ENCODE results near the gene LPIN3. TPM values are rescaled to one million over a fixed set of nuclear protein-coding genes. Genes with fewer than 3 reads are reported as not detected.

The LPIN3 gene
- total RNA-seq, 1 donor from 2014 or later = 22.9 TPM

DNA sequence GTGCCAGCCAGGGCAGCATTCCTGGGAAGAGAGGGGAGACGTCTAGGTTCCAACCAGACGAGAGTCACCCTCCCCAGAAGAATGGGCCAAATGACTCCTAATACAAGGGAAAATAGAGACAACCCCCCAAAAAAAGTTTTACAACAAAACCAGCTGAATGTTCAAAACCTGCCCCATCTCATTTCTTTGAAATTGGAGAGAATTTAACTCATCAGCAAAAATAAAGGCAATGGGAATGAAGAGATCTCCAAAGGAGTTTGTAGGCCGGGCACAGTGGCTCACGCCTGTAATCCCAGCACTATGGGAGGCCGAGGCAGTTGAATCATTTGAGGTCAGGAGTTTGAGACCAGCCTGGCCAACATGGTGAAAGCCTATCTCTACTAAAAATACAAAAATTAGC, 35.7 kb downstream of the LPIN3 start:
- intact Hi-C loops (cut with micrococcal nuclease) = no loop called here
- DNase-seq = no peak
- no peak for ATAC-seq

DNA sequence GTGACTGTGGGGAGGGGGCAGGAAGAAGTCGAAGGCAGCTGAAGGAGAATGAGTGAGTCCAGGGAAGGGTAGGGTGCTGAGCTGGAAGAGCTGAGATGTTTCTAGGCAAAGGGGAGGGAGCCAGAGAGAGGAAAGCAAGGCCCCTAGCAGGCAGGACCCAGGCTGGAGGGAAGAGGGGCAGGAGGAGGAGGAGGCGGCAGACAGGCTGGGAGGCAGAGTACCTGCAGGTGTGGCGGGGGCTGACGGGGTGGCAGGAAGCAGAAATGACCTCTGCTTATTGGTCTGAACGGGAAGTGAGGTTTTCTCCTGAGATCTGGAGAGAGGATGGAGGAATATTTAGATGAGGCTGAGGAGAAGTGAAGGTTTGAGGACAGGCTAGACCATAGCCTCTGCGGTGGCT, 36.7 kb downstream of the LPIN3 start:
- intact Hi-C loops (cut with micrococcal nuclease) = no loop called here
- ATAC-seq = no peak
- DNase-seq = no peak

GRCh38 chr20:41379551-41379950, 38.9 kb downstream of the LPIN3 start:
- DNase-seq (no peak), ATAC-seq (no peak)
- intact Hi-C loops (cut with micrococcal nuclease) = no loop called here

DNA sequence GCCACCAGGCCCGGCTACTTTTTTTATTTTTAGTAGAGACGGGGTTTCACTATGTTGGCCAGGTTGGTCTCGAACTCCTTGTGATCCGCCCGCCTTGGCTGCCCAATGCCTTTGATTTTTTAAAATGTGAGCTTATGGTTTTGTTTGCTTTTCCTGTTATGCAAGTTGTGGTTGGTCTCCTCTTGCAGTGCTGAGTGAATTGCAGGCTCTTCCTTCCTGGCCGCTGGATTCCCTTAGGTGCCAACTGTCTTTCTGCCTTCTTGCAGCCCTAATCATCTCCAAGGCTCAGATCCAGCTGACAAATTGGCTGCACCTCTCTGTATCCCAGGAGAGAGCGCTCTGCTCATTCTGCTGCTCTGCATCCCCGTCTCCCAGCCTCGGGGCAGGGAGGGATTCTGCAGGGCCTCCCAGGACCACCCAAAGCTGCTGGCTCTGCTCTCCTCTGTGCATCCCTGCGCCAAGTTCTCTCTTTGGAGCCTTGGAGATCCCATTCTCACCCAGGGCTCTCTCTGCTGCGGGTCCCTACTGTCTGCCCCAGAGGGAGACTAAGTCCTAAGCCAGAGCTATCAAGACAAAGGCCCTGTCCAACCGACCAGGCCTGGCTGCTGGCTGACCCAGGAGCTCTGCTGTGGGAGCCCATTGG, 40.1 kb downstream of the LPIN3 start:
- no peak for ATAC-seq

GRCh38 chr20:41382791-41383305, 42.2 kb downstream of the LPIN3 start:
- DNase-seq (no peak), ATAC-seq (peak; percentile 31)
- intact Hi-C loops (cut with micrococcal nuclease) = no loop called here

More for the DNA sequence above, 40.1 kb downstream of the LPIN3 start:
- intact Hi-C loops (cut with micrococcal nuclease) = no loop called here
- DNase-seq = no peak

- intact Hi-C loops (cut with micrococcal nuclease) = no loop called here
- DNase-seq (peak; percentile 77), ATAC-seq (peak; percentile 88)
Observed at GRCh38 chr20:41386502-41387427, 46.1 kb downstream of the LPIN3 start.

DNA sequence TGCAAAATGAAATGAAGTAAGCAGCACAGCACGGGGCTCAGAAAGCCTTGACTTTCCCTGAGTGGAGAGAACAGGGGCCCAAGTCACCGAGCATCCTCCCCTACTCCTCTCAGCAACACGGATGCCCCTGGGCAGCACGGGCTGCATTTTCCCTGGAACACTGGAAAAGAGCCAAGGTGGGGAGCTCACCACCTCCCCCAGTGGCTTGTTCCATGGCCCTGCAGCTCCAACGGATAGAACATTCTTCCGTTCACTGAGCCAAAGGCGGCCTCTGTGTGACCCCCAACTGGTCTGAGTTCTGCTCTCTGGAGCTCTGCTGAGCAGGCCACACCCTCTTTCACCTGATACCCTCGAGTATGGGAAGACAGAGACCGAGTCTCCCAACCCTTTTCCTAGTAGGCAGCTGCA, 46.8 kb downstream of the LPIN3 start:
- intact Hi-C loops (cut with micrococcal nuclease) = no loop called here
- DNase-seq = peak; percentile 44
- peak; percentile 38 for ATAC-seq

DNA sequence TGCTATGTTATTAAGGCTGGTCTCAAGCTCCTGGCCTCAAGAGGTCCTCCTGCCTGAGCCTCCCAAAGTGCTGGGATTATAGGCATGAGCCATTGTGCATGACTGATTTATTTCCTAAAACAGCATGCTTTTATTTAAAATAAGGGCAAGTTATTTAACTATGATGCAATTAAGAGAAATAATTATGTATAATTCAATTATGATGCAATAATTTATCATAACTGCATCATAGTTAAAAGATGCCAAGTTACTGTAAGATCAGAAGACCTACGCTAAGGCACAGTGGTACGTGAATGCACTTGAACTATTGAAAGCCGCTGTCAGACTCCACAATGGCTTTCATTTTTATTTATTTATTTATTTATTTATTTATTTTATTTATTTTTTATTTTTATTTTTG, 50.3 kb downstream of the LPIN3 start:
- intact Hi-C loops (cut with micrococcal nuclease) = no loop called here
- ATAC-seq = no peak
- DNase-seq = no peak

DNA sequence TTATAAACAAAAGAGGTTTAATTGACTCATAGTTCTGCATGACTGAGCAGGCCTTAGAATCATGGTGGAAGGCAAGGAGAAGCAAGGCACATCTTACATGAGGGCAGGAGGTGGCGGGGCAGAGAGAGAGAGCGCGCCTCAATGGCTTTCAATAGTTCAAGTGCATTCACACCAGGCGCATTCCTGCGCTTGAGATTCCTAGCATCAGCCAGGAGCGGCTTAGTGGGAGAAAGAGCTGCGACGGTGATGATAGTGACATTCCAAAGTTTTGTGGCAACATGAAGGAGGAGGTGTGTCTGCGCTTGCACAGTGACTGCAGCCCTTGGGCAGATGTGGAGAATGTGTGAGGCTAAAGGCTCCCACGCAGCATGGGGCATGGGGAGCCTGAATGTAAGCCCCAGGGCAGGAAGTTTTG, 51.0 kb downstream of the LPIN3 start:
- intact Hi-C loops (cut with micrococcal nuclease) = no loop called here
- ATAC-seq (no peak), DNase-seq (no peak)

DNA sequence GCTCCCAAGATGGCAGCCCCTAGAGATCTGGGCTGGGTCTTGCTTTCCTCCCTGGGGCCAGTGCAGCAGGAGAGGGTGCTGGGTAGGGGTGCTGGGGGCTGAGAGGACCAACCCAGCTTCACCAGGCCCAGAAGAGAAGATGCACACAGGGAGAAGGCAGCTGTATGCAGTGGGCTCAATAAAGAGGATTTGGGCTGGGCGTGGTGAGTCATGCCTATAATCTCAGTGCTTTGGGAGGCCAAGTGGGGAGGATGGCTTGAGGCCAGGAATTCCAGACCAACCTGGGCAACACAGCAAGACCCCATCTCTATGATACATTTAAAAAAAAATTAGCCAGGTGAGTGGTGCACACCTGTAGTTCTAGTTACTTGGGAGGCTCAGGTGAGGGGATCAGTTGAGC, 51.7 kb downstream of the LPIN3 start:
- DNase-seq = peak; percentile 32
- intact Hi-C loops (cut with micrococcal nuclease) = no loop called here
- ATAC-seq = no peak

DNA sequence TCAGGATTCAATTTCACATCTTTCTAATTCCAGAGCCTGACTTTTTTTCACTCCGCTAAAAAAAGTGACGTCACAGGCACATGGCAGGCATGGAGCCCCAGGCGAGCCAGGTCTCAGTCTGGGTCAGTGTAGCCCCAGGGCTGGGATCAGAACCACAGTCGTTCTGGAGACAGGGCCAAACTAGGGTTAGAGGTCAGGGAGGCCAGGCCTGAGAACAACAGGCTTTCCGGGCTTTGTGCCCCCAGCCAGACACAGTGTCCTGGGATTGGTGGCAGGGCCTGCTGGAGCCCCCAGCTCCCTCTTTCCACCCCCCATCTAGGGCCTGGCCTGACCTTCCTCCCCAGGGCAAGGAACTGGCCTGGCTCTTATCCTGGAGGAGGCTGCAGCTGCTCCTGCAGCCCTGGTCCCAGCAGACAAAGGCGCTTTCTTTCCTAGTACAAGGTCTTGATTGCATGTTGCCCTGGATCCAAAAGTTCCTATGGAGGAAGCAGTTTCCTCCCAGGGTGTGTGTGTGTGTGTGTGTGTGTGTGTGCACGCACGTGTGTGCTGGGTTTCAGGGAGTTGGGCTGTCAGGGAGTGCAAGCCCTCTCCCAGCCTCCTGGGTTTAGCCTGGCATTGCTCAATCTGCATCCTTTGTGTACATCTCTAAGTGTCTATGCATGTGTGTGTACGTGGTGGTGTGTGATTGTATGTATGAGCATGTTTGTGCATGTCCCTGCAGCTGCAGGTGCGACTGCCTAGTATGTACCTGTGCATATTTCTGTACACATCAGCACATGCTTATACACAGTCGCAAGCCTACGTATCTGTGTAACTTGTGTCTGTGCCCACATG, 52.5 kb downstream of the LPIN3 start:
- ATAC-seq (peak; percentile 89), DNase-seq (peak; percentile 85)
- intact Hi-C loops (cut with micrococcal nuclease) = no loop called here

- intact Hi-C loops (cut with micrococcal nuclease) = no loop called here
- DNase-seq (peak; percentile 34), ATAC-seq (peak; percentile 7)
Observed at GRCh38 chr20:41393705-41394066, 53.1 kb downstream of the LPIN3 start.

- DNase-seq = no peak
- intact Hi-C loops (cut with micrococcal nuclease) = no loop called here
- no peak for ATAC-seq
Observed at GRCh38 chr20:41394081-41394480, 53.5 kb downstream of the LPIN3 start.

DNA sequence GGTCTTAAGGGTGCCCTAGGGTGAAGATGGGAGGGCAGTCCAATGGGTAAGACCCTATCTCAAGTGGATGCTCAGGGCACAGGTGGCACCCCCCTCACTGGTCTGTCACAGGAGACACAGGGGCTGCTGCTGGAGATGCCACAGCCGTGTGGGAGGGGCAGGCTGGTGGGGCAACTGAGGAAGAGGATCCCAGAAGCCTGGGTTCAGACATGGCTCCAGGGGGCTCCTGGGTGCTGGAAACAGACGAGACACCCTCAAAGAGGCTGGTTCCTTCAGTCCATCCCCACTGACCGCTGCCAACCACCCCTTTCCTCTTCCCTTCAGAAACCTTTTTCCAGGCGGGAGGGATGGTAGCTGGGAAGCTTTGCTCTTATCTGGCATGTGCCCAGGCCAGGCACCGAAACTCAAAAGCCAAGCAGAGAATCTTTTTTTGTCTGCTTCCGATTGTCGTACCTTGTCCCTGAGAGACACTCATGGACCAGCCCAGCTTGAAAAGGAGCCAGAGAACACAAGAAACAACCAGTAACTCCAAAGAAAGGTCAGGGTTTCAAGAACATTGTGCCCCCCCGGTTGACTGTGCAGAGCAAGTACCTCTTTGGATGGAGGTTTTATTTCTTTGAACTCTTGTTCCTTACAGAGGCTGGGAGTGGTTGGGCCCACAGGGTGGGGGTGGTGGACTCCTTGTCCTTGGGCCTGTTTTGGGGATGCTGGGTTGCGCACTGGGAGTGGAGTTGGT, 54.5 kb downstream of the LPIN3 start:
- DNase-seq (peak; percentile 64), ATAC-seq (peak; percentile 19)
- intact Hi-C loops (cut with micrococcal nuclease) = no loop called here

- peak; percentile 51 for DNase-seq
- peak; percentile 13 for ATAC-seq
- intact Hi-C loops (cut with micrococcal nuclease) = no loop called here
Observed at GRCh38 chr20:41395667-41396664, 55.3 kb downstream of the LPIN3 start.

- peak; percentile 68 for ATAC-seq
- intact Hi-C loops (cut with micrococcal nuclease) = no loop called here
- DNase-seq = peak; percentile 52
Observed at GRCh38 chr20:41398408-41398807, 57.8 kb downstream of the LPIN3 start.

GRCh38 chr20:41403604-41404003, 63.0 kb downstream of the LPIN3 start:
- intact Hi-C loops (cut with micrococcal nuclease) = no loop called here
- DNase-seq (no peak), ATAC-seq (no peak)

DNA sequence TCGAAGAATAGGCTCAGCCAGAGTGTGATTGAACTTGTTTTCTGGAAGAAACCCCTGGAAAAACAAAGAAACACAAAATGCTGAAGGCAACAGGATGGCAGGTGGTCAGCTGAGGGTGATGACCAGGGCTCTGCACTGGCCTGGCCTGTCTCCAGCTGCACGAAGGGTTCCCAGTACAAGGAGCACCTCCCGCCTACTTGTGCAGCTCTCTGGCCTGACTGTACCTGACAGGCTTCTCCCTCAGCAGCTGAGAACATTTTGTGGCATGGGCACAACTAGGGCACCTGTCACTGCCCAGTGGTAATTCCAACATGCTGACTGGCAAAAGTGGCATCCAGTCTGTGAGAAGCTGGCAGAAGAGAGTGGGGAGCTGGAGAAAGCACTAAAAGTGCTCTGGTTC, 64.8 kb downstream of the LPIN3 start:
- intact Hi-C loops (cut with micrococcal nuclease) = no loop called here
- ATAC-seq = peak; percentile 89
- DNase-seq = peak; percentile 65
